ENCODE data around the gene NELFE.

- TF ChIP-seq POLR2A (IDR thresholded peaks at IDR 0.05) (no peak), CTCF (IDR thresholded peaks at IDR 0.05) (no peak), EP300 (IDR thresholded peaks at IDR 0.05) (no peak)
Observed at GRCh38 chr6:31943742-31944141, 15.0 kb downstream of the NELFE start.
